Measurements from ENCODE around the gene IQSEC1.

Gene IQSEC1

DNA sequence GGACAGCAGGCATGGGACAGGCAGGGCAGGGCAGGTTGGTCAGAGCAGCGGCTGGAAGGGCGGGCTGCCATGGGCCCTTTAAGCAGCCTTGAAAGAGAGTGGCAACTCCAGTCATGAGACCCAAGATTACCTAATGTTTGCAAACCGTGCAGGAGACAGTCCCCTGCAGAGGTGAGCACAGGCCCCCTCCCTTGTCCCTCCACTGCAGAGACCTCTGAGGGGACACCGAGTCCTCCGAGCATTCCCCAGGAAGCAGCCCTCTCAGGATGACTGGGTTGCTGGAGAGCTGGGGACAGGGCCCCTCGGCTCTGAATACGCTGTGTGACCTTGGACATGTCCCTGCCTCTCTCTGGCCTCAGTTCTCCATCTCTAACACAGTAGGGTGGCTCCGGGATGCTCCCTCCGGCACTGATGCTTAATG, 81.4 kb downstream of the IQSEC1 start:
- peaks cover 19% of the 10 kb centered on the region for H3K27me3 ChIP-seq (ENCODE audit: insufficient read depth, low read length)
- no peak overlapping the region for H3K27ac ChIP-seq (ENCODE audit: low read depth, low read length)
- 82% methylated on average over 9 of the region's 9 CpGs for WGBS
- H3K9me3 ChIP-seq (ENCODE audit: insufficient read depth, low read depth, low read length), result 0 out of 2 replicates have a peak, but pooled peaks cover 2% of the 10 kb centered on the region
- no peaks in the 10 kb centered on the region for H3K36me3 ChIP-seq (ENCODE audit: insufficient read depth, low read length)
- peaks cover 7% of the 10 kb centered on the region for H3K4me1 ChIP-seq (ENCODE audit: insufficient read depth, low read length)
- H3K4me3 ChIP-seq (ENCODE audit: low read length), result no peak overlapping the region
- no peak overlapping the region for H3K9ac ChIP-seq (ENCODE audit: low read depth, low read length)

DNA sequence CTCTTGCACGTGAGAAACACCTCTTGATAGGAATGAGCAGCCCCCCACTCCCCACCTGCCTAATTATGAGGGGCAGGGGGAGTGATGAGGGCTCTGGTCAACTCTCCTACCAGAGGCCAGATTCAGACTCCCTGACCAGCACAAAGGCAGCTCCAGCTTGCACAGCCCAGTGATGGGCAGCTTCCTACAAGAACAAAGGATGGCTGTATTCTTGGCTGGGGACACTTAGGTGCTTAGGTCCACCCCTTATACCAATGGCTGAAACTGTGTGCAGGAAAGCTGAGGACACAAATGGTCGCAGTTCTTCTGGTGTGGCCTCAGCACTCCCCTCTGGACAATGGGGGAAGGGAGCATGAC, 81.8 kb downstream of the IQSEC1 start:
- Histone ChIP-seq H3K9ac (ENCODE audit: low read depth, low read length) (no peak overlapping the region), H3K36me3 (ENCODE audit: insufficient read depth, low read length) (no peaks in the 10 kb centered on the region), H3K4me1 (ENCODE audit: insufficient read depth, low read length) (peaks cover 7% of the 10 kb centered on the region), H3K27ac (ENCODE audit: low read depth, low read length) (no peak overlapping the region), H3K27me3 (ENCODE audit: insufficient read depth, low read length) (peaks cover 19% of the 10 kb centered on the region), H3K9me3 (ENCODE audit: insufficient read depth, low read depth, low read length) (0 out of 2 replicates have a peak, but pooled peaks cover 2% of the 10 kb centered on the region), H3K4me3 (ENCODE audit: low read length) (no peak overlapping the region)
- WGBS, result 89% methylated on average over 1 of the region's 2 CpGs

DNA sequence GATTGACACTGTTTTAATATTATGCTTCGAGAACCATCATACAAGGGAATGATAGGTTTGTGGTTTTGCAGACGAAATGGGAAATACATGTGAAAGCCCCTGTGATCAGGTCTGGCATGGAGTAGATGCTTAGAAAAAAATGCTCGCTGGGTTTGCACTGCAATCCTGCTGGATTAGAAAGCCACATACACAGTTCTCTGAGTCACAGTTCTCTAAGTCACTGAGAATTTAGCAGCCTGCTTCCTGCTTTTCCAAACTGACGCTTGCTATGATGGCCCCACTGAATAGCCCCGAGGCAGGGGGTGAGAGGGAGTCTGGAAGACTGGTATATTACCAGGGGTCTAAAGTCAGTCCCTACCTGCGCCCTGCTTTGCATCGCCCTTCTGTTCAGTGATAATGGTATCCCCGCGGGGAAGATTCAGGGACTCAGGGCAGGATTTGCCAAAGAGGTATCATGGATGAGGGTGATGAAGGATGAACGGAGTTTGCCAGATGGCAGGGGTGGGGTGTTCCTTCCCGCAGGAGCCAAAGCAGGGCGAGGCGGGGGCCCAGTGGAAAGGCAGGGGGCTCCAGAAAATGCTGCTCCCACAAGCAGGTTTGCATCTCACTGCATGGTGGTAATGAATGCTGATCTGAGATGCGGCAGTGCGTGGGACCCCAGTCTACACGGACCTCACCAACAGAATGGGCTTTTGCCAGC, 82.3 kb downstream of the IQSEC1 start:
- Histone ChIP-seq H3K27ac (ENCODE audit: low read depth, low read length) (no peak overlapping the region), H3K4me1 (ENCODE audit: insufficient read depth, low read length) (peaks cover 7% of the 10 kb centered on the region), H3K9me3 (ENCODE audit: insufficient read depth, low read depth, low read length) (0 out of 2 replicates have a peak, but pooled peaks cover 2% of the 10 kb centered on the region), H3K4me3 (ENCODE audit: low read length) (no peak overlapping the region), H3K36me3 (ENCODE audit: insufficient read depth, low read length) (no peaks in the 10 kb centered on the region), H3K9ac (ENCODE audit: low read depth, low read length) (no peak overlapping the region), H3K27me3 (ENCODE audit: insufficient read depth, low read length) (peaks cover 19% of the 10 kb centered on the region)
- WGBS, result 78% methylated on average over 16 of the region's 16 CpGs

GRCh38 chr3:12990306-12990705, 82.9 kb downstream of the IQSEC1 start:
- no peak overlapping the region for H3K27ac ChIP-seq (ENCODE audit: low read depth, low read length)
- no peak overlapping the region for H3K4me3 ChIP-seq (ENCODE audit: low read length)
- WGBS, result 96% methylated on average over 5 of the region's 5 CpGs
- 0 out of 2 replicates have a peak, but pooled peaks cover 2% of the 10 kb centered on the region for H3K9me3 ChIP-seq (ENCODE audit: insufficient read depth, low read depth, low read length)
- no peaks in the 10 kb centered on the region for H3K36me3 ChIP-seq (ENCODE audit: insufficient read depth, low read length)
- peaks cover 7% of the 10 kb centered on the region for H3K4me1 ChIP-seq (ENCODE audit: insufficient read depth, low read length)
- no peak overlapping the region for H3K9ac ChIP-seq (ENCODE audit: low read depth, low read length)
- H3K27me3 ChIP-seq (ENCODE audit: insufficient read depth, low read length), result peaks cover 19% of the 10 kb centered on the region

- 92% methylated on average over 5 of the region's 5 CpGs for WGBS
- H3K36me3 ChIP-seq (ENCODE audit: insufficient read depth, low read length), result no peaks in the 10 kb centered on the region
- H3K4me3 ChIP-seq (ENCODE audit: low read length), result no peak overlapping the region
- peaks cover 7% of the 10 kb centered on the region for H3K4me1 ChIP-seq (ENCODE audit: insufficient read depth, low read length)
- H3K9me3 ChIP-seq (ENCODE audit: insufficient read depth, low read depth, low read length), result 0 out of 2 replicates have a peak, but pooled peaks cover 2% of the 10 kb centered on the region
- no peak overlapping the region for H3K9ac ChIP-seq (ENCODE audit: low read depth, low read length)
- H3K27ac ChIP-seq (ENCODE audit: low read depth, low read length), result no peak overlapping the region
- peaks cover 13% of the 10 kb centered on the region for H3K27me3 ChIP-seq (ENCODE audit: insufficient read depth, low read length)
Observed at GRCh38 chr3:12988728-12989454, 84.3 kb downstream of the IQSEC1 start.

DNA sequence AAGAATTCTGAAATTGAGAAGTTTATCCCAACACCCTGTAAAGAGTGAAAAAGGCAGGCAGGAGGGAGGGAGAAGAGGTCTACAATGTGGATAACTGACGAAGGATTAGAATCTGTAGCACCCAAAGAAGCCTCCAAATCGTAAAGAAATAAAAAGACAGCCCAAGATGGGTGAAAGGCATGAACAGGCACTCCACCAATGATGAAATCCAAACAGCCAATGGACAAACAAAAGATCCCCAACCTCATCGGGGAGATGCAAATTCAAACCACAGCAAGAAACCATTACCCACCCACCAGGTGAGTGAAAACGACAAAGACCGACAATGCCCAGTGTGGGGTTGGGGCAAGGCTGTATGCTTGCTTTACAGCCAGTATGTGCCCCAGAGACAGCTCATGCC, 85.6 kb downstream of the IQSEC1 start:
- no peak overlapping the region for H3K27ac ChIP-seq (ENCODE audit: low read depth, low read length)
- H3K36me3 ChIP-seq (ENCODE audit: insufficient read depth, low read length), result no peaks in the 10 kb centered on the region
- 0 out of 2 replicates have a peak, but pooled peaks cover 2% of the 10 kb centered on the region for H3K9me3 ChIP-seq (ENCODE audit: insufficient read depth, low read depth, low read length)
- H3K4me3 ChIP-seq (ENCODE audit: low read length), result no peak overlapping the region
- 82% methylated on average over 5 of the region's 5 CpGs for WGBS
- peaks cover 4% of the 10 kb centered on the region; the same call in 1 of the 2 replicates for H3K27me3 ChIP-seq (ENCODE audit: insufficient read depth, low read length)
- H3K9ac ChIP-seq (ENCODE audit: low read depth, low read length), result no peak overlapping the region
- peaks cover 3% of the 10 kb centered on the region; the same call in 1 of the 2 replicates for H3K4me1 ChIP-seq (ENCODE audit: insufficient read depth, low read length)

GRCh38 chr3:12986986-12987385, 86.2 kb downstream of the IQSEC1 start:
- no peak overlapping the region for H3K9ac ChIP-seq (ENCODE audit: low read depth, low read length)
- H3K27me3 ChIP-seq (ENCODE audit: insufficient read depth, low read length), result no peaks in the 10 kb centered on the region
- no peak overlapping the region for H3K27ac ChIP-seq (ENCODE audit: low read depth, low read length)
- 85% methylated on average over 15 of the region's 15 CpGs for WGBS
- no peaks in the 10 kb centered on the region for H3K36me3 ChIP-seq (ENCODE audit: insufficient read depth, low read length)
- H3K4me1 ChIP-seq (ENCODE audit: insufficient read depth, low read length), result peaks cover 3% of the 10 kb centered on the region; the same call in 1 of the 2 replicates
- H3K4me3 ChIP-seq (ENCODE audit: low read length), result no peak overlapping the region
- H3K9me3 ChIP-seq (ENCODE audit: insufficient read depth, low read depth, low read length), result 0 out of 2 replicates have a peak, but pooled peaks cover 2% of the 10 kb centered on the region

DNA sequence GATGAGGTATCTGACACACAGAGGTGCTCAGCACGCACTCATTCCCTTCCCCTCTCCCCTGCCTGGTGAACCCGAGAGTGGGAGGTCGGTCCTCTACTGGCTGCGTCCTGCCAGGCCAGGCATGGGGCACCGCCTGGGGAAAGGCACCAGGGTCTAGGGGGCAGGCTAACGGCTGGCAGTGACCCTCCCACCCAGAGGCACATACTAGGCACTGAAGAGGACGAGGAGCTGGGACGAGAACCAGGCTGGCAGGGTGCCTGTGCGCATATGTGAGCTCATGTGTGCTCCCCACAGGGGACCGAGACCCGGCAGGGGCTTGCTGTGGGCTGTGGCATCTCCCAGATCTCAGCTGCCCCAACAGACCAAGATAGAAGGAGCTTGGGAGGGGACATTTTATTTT, 86.7 kb downstream of the IQSEC1 start:
- Histone ChIP-seq H3K27ac (ENCODE audit: low read depth, low read length) (no peak overlapping the region), H3K4me3 (ENCODE audit: low read length) (no peak overlapping the region), H3K36me3 (ENCODE audit: insufficient read depth, low read length) (no peaks in the 10 kb centered on the region), H3K27me3 (ENCODE audit: insufficient read depth, low read length) (no peaks in the 10 kb centered on the region), H3K9me3 (ENCODE audit: insufficient read depth, low read depth, low read length) (0 out of 2 replicates have a peak, but pooled peaks cover 2% of the 10 kb centered on the region), H3K4me1 (ENCODE audit: insufficient read depth, low read length) (peaks cover 3% of the 10 kb centered on the region; the same call in 1 of the 2 replicates), H3K9ac (ENCODE audit: low read depth, low read length) (no peak overlapping the region)
- 80% methylated on average over 11 of the region's 11 CpGs for WGBS

- H3K4me1 ChIP-seq (ENCODE audit: insufficient read depth, low read length), result peaks cover 1% of the 10 kb centered on the region; the same call in 1 of the 2 replicates
- no peak overlapping the region for H3K4me3 ChIP-seq (ENCODE audit: low read length)
- no peak overlapping the region for H3K27ac ChIP-seq (ENCODE audit: low read depth, low read length)
- H3K9me3 ChIP-seq (ENCODE audit: insufficient read depth, low read depth, low read length), result 0 out of 2 replicates have a peak, but pooled peaks cover 2% of the 10 kb centered on the region
- no peaks in the 10 kb centered on the region for H3K36me3 ChIP-seq (ENCODE audit: insufficient read depth, low read length)
- 91% methylated on average over 8 of the region's 8 CpGs for WGBS
- no peaks in the 10 kb centered on the region for H3K27me3 ChIP-seq (ENCODE audit: insufficient read depth, low read length)
- H3K9ac ChIP-seq (ENCODE audit: low read depth, low read length), result no peak overlapping the region
Observed at GRCh38 chr3:12986031-12986430, 87.2 kb downstream of the IQSEC1 start.

DNA sequence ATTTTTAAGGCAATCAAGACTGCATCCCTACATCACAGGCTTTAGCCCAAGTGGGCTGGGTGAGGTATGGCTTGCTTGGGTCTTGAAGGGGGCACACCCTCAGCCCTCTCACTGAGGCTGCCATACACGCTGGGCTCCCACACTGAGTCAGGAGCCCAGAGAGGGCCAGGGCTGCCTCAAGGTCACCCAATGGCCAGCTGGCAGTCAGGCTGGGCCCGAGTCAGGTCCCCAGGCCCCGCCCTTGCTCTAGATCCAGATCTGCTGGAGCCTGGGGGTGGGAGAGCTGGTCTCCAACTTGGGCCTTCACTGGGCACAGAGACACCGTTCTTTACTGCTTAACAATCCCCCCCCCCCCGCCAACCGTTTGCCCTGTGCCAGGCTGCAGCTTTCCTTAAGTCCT, 88.1 kb downstream of the IQSEC1 start:
- Histone ChIP-seq H3K4me1 (ENCODE audit: insufficient read depth, low read length) (no peaks in the 10 kb centered on the region), H3K27ac (ENCODE audit: low read depth, low read length) (no peak overlapping the region), H3K9me3 (ENCODE audit: insufficient read depth, low read depth, low read length) (0 out of 2 replicates have a peak, but pooled peaks cover 2% of the 10 kb centered on the region), H3K9ac (ENCODE audit: low read depth, low read length) (no peak overlapping the region), H3K27me3 (ENCODE audit: insufficient read depth, low read length) (no peaks in the 10 kb centered on the region), H3K36me3 (ENCODE audit: insufficient read depth, low read length) (no peaks in the 10 kb centered on the region), H3K4me3 (ENCODE audit: low read length) (no peak overlapping the region)
- WGBS, result 91% methylated on average over 5 of the region's 6 CpGs

All from HUES64 (cell line).